Tibial nerve (tissue), 4 donors: ENCODE measurements around the gene SEMA5A. TPM values are rescaled to one million over a fixed set of nuclear protein-coding genes. Genes with fewer than 3 reads are reported as not detected.

Experiments
- DNase-seq, 2 donors: peaks; one replicate each; pipeline ENCODE4 v3.0.0-alpha.2; 2019; ENCODE audit warnings: low spot score in 2 of 2
- H3K27ac ChIP-seq, 4 donors: fragments of 200-600 bp; sonication (generic) in 3 of 4; one replicate each; pipeline ENCODE4 v1.5.1; 2017 to 2019; ENCODE audit warnings: mild to moderate bottlenecking in 1 of 4
- H3K27me3 ChIP-seq, 2 donors: fragments of 200-600 bp; sonication (generic) in 1 of 2; one replicate each; pipeline versions ENCODE4 v1.5.1 to v1.6.0; 2017 to 2019
- H3K36me3 ChIP-seq, 3 donors: fragments of 200-600 bp; sonication (generic); one replicate each; pipeline ENCODE4 v1.5.1; 2018 to 2019
- H3K4me1 ChIP-seq, 4 donors: fragments of 200-600 bp; sonication (generic) in 3 of 4; one replicate each; pipeline ENCODE4 v1.5.1; 2017 to 2019
- H3K4me3 ChIP-seq, 4 donors: fragments of 200-600 bp; sonication (generic) in 3 of 4; one replicate each; pipeline ENCODE4 v1.5.1; 2017 to 2019; ENCODE audit warnings: mild to moderate bottlenecking in 1 of 4, moderate library complexity in 1 of 4
- H3K9me3 ChIP-seq, 4 donors: fragments of 200-600 bp; sonication (generic) in 3 of 4; one replicate each; pipeline ENCODE4 v1.5.1; 2017 to 2019
- EP300 ChIP-seq, 2 donors: sonication (generic); formaldehyde crosslinking; IDR thresholded peaks; one replicate each; pipeline ENCODE4 v1.6.1; 2017; ENCODE audit warnings: antibody characterized with exemption in 2 of 2, mild to moderate bottlenecking in 1 of 2
- POLR2A ChIP-seq, 2 donors: fragments of 450-650 bp; IDR thresholded peaks; one replicate each; pipeline ENCODE4 v1.6.1; 2017; ENCODE audit warnings: antibody characterized with exemption in 2 of 2, mild to moderate bottlenecking in 2 of 2, moderate library complexity in 2 of 2
- WGBS, 2 donors: methylation state at CpG; one replicate each; pipeline ENCODE4 v1.1.5; 2018; 5-methylcytosine and 5-hydroxymethylcytosine counted together
- total RNA-seq, 4 donors: library from RNA; depleted of rRNA; stranded (reverse); fragments of >200 nt; gene quantifications; one replicate each; pipeline ENCODE4 v1.1.0, GENCODE V29; 2016
- TF ChIP-seq, protein P1 (sequence below), 5 experiments: fragments of 200-600 bp in 3 of 5; fragments of 450-650 bp in 2 of 5; sonication (generic) in 3 of 5; IDR thresholded peaks; one replicate each; pipeline ENCODE4 v1.5.1; 2016 to 2019; ENCODE audit warnings: antibody characterized with exemption in 5 of 5, mild to moderate bottlenecking in 3 of 5, moderate library complexity in 2 of 5

SEMA5A gene
- total RNA-seq, 4 donors from 2014 or later = 36.3 to 58.4 (median 52.6) TPM

DNA sequence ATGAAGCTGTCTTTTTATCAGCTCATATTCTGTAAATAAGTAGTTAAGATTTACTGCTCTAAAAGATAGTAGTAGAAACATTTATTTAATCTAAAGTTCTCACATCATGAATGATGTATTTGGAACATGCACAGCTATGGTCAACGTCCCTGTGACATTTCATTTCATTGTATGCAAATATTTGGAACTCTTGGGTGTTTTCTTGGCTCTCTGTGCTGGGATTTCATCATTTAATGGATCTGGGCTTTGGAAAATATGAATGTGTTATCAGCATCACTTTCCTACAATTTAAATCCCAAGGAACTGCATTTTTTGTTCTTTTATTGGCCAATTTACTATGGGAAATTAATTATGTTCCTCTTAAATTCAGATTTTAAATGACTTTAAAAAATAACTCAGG lies 462.9 kb downstream of the SEMA5A start:
- no peaks in the 10 kb centered on the region for H3K4me1 ChIP-seq
- H3K9me3 ChIP-seq = no peaks in the 10 kb centered on the region
- no peak for DNase-seq
- H3K27ac ChIP-seq = no peak overlapping the region
- no peaks in the 10 kb centered on the region for H3K36me3 ChIP-seq
- H3K4me3 ChIP-seq = no peak overlapping the region
- 23 to 35% methylated on average over 1 of the region's 1 CpG for WGBS, 2 donors
- TF ChIP-seq, protein P1, sequence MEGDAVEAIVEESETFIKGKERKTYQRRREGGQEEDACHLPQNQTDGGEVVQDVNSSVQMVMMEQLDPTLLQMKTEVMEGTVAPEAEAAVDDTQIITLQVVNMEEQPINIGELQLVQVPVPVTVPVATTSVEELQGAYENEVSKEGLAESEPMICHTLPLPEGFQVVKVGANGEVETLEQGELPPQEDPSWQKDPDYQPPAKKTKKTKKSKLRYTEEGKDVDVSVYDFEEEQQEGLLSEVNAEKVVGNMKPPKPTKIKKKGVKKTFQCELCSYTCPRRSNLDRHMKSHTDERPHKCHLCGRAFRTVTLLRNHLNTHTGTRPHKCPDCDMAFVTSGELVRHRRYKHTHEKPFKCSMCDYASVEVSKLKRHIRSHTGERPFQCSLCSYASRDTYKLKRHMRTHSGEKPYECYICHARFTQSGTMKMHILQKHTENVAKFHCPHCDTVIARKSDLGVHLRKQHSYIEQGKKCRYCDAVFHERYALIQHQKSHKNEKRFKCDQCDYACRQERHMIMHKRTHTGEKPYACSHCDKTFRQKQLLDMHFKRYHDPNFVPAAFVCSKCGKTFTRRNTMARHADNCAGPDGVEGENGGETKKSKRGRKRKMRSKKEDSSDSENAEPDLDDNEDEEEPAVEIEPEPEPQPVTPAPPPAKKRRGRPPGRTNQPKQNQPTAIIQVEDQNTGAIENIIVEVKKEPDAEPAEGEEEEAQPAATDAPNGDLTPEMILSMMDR (IDR thresholded peaks at IDR 0.05) = no peak
- TF ChIP-seq POLR2A (IDR thresholded peaks at IDR 0.05) = no peak
- TF ChIP-seq EP300 (IDR thresholded peaks at IDR 0.05) = no peak
- H3K27me3 ChIP-seq = no peaks in the 10 kb centered on the region

DNA sequence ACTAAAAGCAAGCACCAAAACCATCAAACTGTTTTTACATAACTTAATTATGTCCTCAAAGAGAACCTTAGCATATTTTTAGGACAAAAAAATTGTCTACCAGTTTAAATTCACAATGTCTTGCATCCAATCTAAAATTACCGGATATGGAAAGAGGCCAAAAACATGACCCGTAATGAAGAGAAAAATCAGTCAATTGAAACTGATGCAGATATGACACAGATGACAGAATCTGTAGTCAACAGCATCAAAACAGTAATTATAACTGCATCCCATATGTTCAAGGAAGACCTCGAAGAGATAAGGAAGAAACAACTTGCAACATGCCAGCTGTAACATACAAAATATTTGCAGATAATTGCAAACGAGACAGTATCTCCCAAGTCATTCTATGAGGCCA lies 473.2 kb downstream of the SEMA5A start:
- H3K9me3 ChIP-seq = no peaks in the 10 kb centered on the region
- H3K27ac ChIP-seq = no peak overlapping the region
- H3K4me1 ChIP-seq = no peaks in the 10 kb centered on the region
- H3K36me3 ChIP-seq = no peaks in the 10 kb centered on the region
- no peak for TF ChIP-seq POLR2A (IDR thresholded peaks at IDR 0.05)
- TF ChIP-seq, protein P1 (IDR thresholded peaks at IDR 0.05) = no peak
- no peak for TF ChIP-seq EP300 (IDR thresholded peaks at IDR 0.05)
- WGBS, 2 donors = 61 to 62% methylated on average over 4 of the region's 4 CpGs
- no peak for DNase-seq
- no peak overlapping the region for H3K4me3 ChIP-seq
- no peaks in the 10 kb centered on the region for H3K27me3 ChIP-seq

DNA sequence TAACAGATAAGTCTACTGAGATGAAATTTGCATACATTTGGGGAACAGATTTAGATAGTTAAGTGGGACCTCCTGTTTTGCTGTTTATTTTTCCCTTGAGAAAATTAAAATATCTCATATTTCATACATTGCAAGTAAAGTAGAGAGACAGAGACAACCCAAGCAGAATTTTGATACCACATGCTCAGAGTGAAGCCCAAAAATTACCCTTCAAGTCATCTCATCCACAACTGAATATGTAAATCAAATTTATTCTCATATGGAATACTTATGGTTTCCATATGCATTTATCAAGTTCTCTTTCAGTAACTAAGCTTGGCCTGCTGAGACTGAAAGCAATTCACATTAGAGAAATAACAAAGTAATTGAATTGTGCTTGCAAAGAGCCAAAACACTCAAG lies 474.4 kb downstream of the SEMA5A start:
- H3K4me3 ChIP-seq = no peak overlapping the region
- H3K36me3 ChIP-seq = peaks cover 0 to under 1% (median 0%) of the 10 kb centered on the region in 3 donors
- no peak overlapping the region for H3K27ac ChIP-seq
- H3K9me3 ChIP-seq = no peaks in the 10 kb centered on the region
- no peaks in the 10 kb centered on the region for H3K27me3 ChIP-seq
- DNase-seq = no peak
- H3K4me1 ChIP-seq = no peaks in the 10 kb centered on the region
- TF ChIP-seq, protein P1 (IDR thresholded peaks at IDR 0.05) = no peak
- TF ChIP-seq EP300 (IDR thresholded peaks at IDR 0.05) = no peak
- TF ChIP-seq POLR2A (IDR thresholded peaks at IDR 0.05) = no peak

DNA sequence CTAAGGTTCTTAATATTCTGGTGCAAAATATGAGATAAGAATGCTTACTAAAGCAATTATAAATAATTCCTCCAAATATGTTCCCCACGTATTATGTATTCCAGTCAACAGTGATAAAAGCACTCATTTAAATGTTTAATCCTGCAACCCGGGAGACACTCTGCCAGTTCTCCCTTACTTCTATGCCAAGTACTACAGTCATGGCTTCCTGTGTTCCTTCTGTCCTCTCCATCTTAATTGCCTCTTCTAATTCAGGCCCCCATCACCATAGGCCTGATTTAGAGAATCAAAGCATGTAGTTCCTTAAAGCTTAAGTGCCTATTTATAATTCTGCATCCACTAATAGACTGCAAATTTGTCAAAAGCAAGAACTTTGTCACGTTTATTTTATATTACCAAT lies 474.8 kb downstream of the SEMA5A start:
- Histone ChIP-seq H3K4me1 (no peaks in the 10 kb centered on the region), H3K27me3 (no peaks in the 10 kb centered on the region), H3K4me3 (no peak overlapping the region), H3K27ac (no peak overlapping the region), H3K9me3 (no peaks in the 10 kb centered on the region), H3K36me3 (peaks cover 0 to 5% (median 0%) of the 10 kb centered on the region in 3 donors)
- WGBS, 2 donors = 68 to 74% methylated on average over 3 of the region's 3 CpGs
- no peak for DNase-seq
- TF ChIP-seq POLR2A (IDR thresholded peaks at IDR 0.05) (no peak), EP300 (IDR thresholded peaks at IDR 0.05) (no peak)
- TF ChIP-seq, protein P1 (IDR thresholded peaks at IDR 0.05) = no peak

DNA sequence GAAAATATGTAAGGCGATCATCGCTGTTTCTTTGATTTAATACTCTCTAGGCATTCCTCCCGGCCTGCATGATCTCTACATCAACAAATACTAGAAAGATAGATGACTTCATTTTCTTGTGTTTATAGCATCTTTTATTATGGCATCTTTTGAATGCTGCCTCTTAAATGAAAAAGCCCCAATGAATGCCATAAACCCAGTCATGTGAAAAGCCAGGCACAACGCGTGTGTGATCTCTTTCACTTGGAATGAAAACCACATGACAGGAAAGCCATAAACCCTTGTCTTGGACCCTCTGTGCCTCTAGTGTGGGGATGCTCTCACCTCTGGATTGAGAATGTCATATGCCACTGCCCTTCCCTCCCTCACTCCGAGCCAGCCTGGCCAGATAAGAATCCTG lies 476.2 kb downstream of the SEMA5A start:
- no peak for DNase-seq
- H3K4me3 ChIP-seq = no peak overlapping the region
- no peaks in the 10 kb centered on the region for H3K4me1 ChIP-seq
- H3K27ac ChIP-seq = no peak overlapping the region
- no peaks in the 10 kb centered on the region for H3K9me3 ChIP-seq
- no peak for TF ChIP-seq POLR2A (IDR thresholded peaks at IDR 0.05)
- TF ChIP-seq, protein P1 (IDR thresholded peaks at IDR 0.05) = no peak
- TF ChIP-seq EP300 (IDR thresholded peaks at IDR 0.05) = no peak
- H3K36me3 ChIP-seq = peaks cover 0 to 19% (median 0%) of the 10 kb centered on the region in 3 donors
- no peaks in the 10 kb centered on the region for H3K27me3 ChIP-seq
- 62 to 63% methylated on average over 6 of the region's 6 CpGs for WGBS, 2 donors
